Activated CD4-positive, alpha-beta memory T cell treated with anti-CD3 and anti-CD28 coated beads, Interleukin-2, amount 10 ng/mL, durations not matched to agents 7 days and 5 days (primary cell): Measurements from ENCODE around the gene AMBP. TPM values are rescaled to one million over a fixed set of nuclear protein-coding genes. Genes with fewer than 3 reads are reported as not detected.
A peak's percentile ranks its signal among the peaks of the same experiment; 100 is the strongest.
"Not testable (repeated sequence)": the region's sequence is repeated elsewhere in the genome, so short reads cannot be mapped to it uniquely, and the experiment has no call there.

Experiments
- CTCF ChIA-PET: fragments of 350-600 bp; sonication (Branson Sonifier 250); formaldehyde crosslinking; loops from one replicate; lab custom pipeline; 2021; ENCODE audit warnings: antibody characterized with exemption, inconsistent platforms; lab: Charles Lee
- POLR2A ChIA-PET: fragments of 350-600 bp; sonication (Branson Sonifier 250); formaldehyde crosslinking; loops from one replicate; lab custom pipeline; 2021; ENCODE audit warnings: antibody characterized with exemption; lab: Charles Lee
- DNase-seq: peaks from one replicate; pipeline ENCODE4 v3.0.0-alpha.2; 2020
- H3K27ac Mint-ChIP-seq: one replicate; pipeline ENCODE4 v1.8.0; 2021; ENCODE audit warnings: mild to moderate bottlenecking, mixed read lengths
- H3K27me3 Mint-ChIP-seq: one replicate; pipeline ENCODE4 v1.8.0; 2021; ENCODE audit warnings: mixed read lengths
- H3K36me3 Mint-ChIP-seq: one replicate; pipeline ENCODE4 v1.8.0; 2021; ENCODE audit warnings: low read depth, mixed read lengths
- H3K4me1 Mint-ChIP-seq: one replicate; pipeline ENCODE4 v1.8.0; 2021; ENCODE audit warnings: mixed read lengths
- H3K4me3 Mint-ChIP-seq: one replicate; pipeline ENCODE4 v1.8.0; 2021; ENCODE audit warnings: mild to moderate bottlenecking, mixed read lengths
- H3K9me3 Mint-ChIP-seq: one replicate; pipeline ENCODE4 v1.8.0; 2021; ENCODE audit warnings: mixed read lengths
- total RNA-seq, 2 experiments: library from RNA; stranded (reverse); gene quantifications; one replicate each; pipeline ENCODE4 v1.2.3, GENCODE V29; 2021

The AMBP gene
- total RNA-seq, 2 experiments from 2014 or later = not detected

DNA sequence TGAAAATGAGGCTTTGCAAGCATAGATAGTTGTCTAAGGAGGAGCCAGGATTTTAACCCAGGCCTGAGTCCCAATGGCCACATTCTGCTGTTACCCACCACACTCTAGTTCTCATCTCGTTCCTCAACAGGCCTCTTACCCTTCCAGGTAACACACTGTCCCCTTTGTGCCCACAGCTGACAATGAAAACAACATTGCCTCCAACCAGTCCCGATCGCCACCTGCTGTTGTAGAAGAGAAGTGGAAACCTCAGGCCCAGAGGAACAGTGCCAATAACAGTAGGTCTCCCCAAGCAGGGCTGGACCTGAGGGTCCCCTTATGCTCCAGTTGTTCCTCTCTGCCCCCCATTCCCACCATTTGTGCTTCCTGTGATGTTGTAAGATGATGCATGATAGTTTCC is 30.4 kb downstream of the AMBP start:
- ChIA-PET POLR2A (no interaction called here), CTCF (no interaction called here)
- Mint-ChIP-seq H3K9me3 (no peaks in the 10 kb centered on the region), H3K4me1 (no peaks in the 10 kb centered on the region), H3K27me3 (peaks cover 7% of the 10 kb centered on the region), H3K27ac (no peak overlapping the region), H3K36me3 (no peaks in the 10 kb centered on the region), H3K4me3 (no peak overlapping the region)
- DNase-seq = no peak

DNA sequence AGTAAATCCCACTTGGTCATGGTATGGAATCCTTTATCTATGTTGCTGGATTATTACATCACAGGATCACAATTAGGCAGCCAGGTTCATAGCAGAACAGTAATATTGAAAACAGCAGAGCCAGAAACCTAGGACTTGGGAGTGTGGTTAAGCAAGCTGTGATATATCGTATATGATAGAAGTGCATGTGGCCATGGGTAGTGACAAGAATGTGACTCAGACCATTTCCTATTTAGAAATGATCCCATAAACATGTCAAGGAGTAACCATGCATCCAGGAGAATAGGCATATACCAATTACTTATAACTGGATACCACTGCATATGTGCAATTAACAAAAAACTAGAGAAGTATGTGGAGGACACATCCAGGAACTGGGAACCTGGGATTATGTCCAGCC is 31.2 kb downstream of the AMBP start:
- H3K27me3 Mint-ChIP-seq = peaks cover 9% of the 10 kb centered on the region
- ChIA-PET CTCF (no interaction called here), POLR2A (no interaction called here)
- DNase-seq = no peak
- no peak overlapping the region for H3K27ac Mint-ChIP-seq
- H3K4me3 Mint-ChIP-seq = no peak overlapping the region
- no peaks in the 10 kb centered on the region for H3K9me3 Mint-ChIP-seq
- no peaks in the 10 kb centered on the region for H3K4me1 Mint-ChIP-seq
- no peaks in the 10 kb centered on the region for H3K36me3 Mint-ChIP-seq

DNA sequence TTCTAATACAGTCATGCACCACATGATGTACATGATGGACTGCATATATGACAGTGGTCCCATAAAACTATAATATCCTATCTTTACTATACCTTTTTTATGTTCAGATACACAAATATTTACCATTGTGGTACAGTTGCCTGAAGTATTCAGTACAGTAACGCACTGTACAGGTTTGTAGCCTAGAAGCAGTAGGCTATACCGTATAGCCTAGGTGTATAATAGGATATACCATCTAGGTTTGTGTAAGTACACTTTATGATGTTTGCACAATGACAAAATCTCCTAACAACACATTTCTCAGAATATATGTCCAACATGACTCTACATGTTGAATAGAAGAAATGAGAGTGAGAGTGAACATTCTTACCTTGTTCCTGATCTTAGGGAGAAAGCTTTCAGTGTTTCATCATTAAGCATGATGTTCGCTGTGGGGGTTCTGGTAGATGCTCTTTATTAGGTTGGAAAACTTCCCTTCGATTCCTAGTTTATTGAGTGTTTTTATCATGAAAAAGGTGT is 31.8 kb downstream of the AMBP start:
- Mint-ChIP-seq H3K27me3 (peaks cover 9% of the 10 kb centered on the region), H3K36me3 (no peaks in the 10 kb centered on the region), H3K4me1 (no peaks in the 10 kb centered on the region), H3K9me3 (no peaks in the 10 kb centered on the region), H3K4me3 (no peak overlapping the region), H3K27ac (no peak overlapping the region)
- ChIA-PET CTCF (interaction anchor here (0.5 kb wide), 1 partner anchor 560 kb away, joined by 4 read pairs; no protein-coding TSS in a partner anchor), POLR2A (no interaction called here)
- no peak for DNase-seq

DNA sequence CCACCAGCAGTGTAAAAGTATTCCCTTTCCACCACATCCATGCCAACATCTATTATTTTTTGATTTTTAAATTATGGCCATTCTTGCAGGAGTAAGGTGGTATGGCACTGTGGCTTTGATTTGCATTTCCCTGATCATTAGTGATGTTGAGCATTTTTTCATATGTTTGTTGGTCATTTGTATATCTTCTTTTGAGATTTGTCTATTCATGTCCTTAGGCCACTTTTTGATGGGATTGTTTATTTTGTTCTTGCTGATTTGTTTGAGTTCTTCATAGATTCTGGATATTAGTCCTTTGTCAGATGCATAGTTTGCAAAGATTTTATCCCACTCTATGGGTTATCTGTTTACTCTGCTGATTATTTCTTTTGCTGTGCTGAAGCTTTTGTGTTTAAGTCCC is 34.4 kb downstream of the AMBP start:
- H3K4me3 Mint-ChIP-seq, H3K27me3 Mint-ChIP-seq, H3K9me3 Mint-ChIP-seq, POLR2A ChIA-PET, CTCF ChIA-PET, H3K36me3 Mint-ChIP-seq, H3K4me1 Mint-ChIP-seq, DNase-seq, H3K27ac Mint-ChIP-seq: not testable (repeated sequence)

DNA sequence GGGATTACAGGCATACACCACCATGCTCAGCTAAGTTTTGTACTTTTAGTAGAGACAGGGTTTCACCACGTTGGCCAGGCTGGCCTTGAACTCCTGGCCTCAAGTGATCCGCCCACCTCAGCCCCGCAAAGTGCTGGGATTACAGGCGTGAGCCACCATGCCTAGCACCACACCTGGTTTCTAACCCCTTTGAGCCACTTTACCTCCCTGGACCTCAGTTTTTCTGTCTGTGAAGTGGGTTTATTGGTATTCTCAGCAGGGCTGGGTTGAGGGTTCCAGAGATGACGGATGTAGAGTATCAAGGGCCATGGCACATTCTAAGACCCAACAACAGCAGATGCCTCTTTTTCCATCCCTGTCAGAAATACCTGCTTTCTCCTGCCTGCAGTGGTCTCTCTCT is 38.6 kb downstream of the AMBP start:
- H3K9me3 Mint-ChIP-seq = no peaks in the 10 kb centered on the region
- no peak overlapping the region for H3K4me3 Mint-ChIP-seq
- DNase-seq = no peak
- no peaks in the 10 kb centered on the region for H3K36me3 Mint-ChIP-seq
- H3K27ac Mint-ChIP-seq = no peak overlapping the region
- H3K4me1 Mint-ChIP-seq = no peaks in the 10 kb centered on the region
- H3K27me3 Mint-ChIP-seq = peaks cover 1% of the 10 kb centered on the region
- POLR2A ChIA-PET = no interaction called here
- CTCF ChIA-PET = no interaction called here

DNA sequence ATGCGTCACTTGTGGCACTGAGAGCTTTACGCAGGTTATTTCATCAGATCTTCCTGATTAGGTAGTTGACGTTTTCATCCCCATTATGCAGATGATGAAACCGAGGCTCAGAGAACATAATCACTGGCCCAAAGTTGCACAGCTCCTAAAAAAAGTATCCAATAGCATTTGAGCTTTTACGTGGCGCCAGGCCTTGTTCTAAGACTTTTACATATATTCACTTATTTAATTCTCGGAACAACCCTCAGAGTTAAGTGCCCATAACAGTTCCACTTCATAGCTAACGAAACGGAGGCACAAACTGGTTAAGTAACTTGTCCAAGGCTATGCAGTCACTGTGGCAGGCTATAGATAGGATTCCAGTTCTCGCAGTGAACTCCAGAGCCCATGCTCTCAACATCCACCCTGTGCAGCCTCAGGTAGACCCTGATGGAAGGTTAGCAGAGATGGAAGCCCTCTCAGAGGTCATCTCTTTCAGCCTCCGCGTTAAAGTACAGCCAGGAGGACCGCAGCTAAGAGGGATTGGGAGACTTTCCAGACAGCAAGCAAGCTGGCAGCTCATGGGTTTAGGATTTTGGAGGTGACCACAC is 39.3 kb downstream of the AMBP start:
- DNase-seq = peak; percentile 3
- H3K27me3 Mint-ChIP-seq = peaks cover 1% of the 10 kb centered on the region
- ChIA-PET CTCF (no interaction called here), POLR2A (no interaction called here)
- no peak overlapping the region for H3K27ac Mint-ChIP-seq
- H3K4me3 Mint-ChIP-seq = no peak overlapping the region
- no peaks in the 10 kb centered on the region for H3K4me1 Mint-ChIP-seq
- no peaks in the 10 kb centered on the region for H3K36me3 Mint-ChIP-seq
- H3K9me3 Mint-ChIP-seq = no peaks in the 10 kb centered on the region

DNA sequence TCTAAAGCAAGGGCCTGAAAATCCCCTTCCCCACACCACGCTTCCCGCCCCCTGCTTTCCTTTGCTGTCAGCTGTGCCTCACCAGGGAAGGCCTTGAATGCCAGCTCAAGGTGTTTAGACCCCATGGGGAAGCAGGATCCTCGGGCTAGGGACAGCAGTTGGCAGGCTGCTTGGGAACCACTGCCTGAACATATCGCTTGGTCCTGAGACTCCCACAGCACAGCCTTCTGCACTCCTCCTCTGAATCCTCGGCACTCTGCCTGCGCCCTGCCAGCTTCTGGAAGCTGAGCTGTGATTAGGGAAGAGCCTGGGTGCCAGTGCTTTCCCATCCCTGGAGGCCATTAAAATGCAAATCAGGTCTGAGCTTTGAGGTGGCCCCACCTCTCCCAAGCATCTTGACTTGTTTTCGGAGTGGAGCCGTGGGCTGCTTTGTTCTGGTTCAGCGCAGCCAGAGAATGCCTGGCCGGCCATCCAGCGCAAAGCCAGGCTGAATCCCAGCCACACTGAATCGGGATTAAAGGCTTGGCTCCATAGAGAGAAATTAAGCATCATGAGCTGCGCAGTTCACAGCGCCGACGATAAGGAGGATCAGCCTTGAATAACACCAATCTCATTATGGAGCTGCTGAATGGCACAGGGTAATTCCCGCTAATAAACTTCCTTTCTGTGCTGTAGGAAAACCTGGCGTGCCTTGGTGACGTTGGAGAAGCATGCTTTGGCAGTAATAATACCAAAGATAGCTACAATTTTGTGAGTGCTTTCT is 40.0 kb downstream of the AMBP start:
- DNase-seq = peak; percentile 12
- H3K27me3 Mint-ChIP-seq = peaks cover 1% of the 10 kb centered on the region
- no peaks in the 10 kb centered on the region for H3K36me3 Mint-ChIP-seq
- POLR2A ChIA-PET = no interaction called here
- CTCF ChIA-PET = no interaction called here
- H3K9me3 Mint-ChIP-seq = no peaks in the 10 kb centered on the region
- H3K4me3 Mint-ChIP-seq = no peak overlapping the region
- H3K27ac Mint-ChIP-seq = no peak overlapping the region
- H3K4me1 Mint-ChIP-seq = no peaks in the 10 kb centered on the region

DNA sequence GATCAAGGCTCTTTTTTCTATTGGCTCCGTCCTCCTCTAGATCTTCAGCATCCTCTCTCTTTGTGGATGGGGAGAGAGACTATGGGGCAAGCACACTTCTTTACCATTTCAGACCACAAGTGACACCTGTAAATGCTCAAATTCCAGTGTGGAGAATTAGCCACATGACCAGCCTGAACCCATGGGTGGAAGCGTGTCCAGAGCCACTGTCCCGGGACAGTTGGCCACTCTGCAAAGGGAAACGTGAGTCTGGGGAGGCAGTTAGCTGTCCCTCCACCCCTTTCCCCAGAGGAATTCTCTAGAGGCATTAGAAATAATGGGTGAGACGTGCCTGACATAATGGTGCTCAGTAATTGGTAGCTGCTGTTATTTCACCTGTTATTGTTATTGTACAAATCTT is 40.9 kb downstream of the AMBP start:
- Mint-ChIP-seq H3K4me1 (no peaks in the 10 kb centered on the region), H3K27me3 (peaks cover 1% of the 10 kb centered on the region), H3K4me3 (no peak overlapping the region), H3K27ac (no peak overlapping the region), H3K36me3 (no peaks in the 10 kb centered on the region), H3K9me3 (no peaks in the 10 kb centered on the region)
- no peak for DNase-seq
- ChIA-PET CTCF (no interaction called here), POLR2A (no interaction called here)

DNA sequence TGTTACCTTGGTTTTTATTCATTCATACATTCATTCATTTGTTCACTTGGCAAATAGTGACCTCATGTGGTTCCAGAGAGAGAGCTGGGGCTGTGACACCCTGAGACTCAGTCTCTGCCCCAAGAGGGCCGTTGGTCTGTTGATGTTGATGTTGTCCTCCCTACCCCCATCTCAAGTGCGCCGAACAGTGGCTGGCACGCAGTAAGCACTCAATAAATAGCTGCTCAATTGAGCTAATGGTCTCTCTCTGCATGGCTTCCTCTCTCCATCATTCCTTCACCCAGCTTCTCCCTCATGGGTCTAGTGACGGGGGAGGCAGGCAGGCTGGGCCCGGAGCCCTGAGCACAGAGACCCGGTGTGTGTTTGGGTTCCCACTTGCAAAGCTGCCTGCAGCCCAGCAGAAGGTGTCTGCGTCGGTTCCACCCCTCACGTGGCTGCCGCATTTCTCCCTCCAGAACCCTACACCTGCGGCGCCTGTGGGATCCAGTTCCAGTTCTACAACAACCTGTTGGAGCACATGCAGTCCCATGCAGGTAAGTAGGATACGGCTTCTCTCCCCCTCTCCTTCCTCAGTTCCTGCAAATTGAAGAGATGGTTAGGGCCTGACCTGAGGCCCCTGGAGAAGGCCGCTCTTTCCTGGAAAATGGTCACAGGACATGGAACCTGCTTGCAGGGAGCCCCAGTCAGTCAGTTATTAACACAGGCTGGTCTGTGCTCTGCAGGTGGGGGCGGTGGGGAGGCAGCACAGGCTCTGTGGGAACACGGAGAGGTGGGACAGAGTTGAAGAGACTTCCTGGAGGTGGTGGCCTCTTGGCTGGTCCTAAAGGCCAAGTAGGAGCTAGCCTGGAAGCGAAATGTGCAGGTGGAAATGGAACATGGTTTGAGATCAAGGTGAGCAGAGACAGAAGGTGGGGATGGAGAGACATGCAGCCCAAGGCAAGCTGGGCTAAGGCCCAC is 42.0 kb downstream of the AMBP start:
- Mint-ChIP-seq H3K4me1 (no peaks in the 10 kb centered on the region), H3K4me3 (no peak overlapping the region), H3K36me3 (no peaks in the 10 kb centered on the region), H3K27ac (no peak overlapping the region), H3K27me3 (no peaks in the 10 kb centered on the region), H3K9me3 (no peaks in the 10 kb centered on the region)
- ChIA-PET POLR2A (no interaction called here), CTCF (no interaction called here)
- peak; percentile 9 for DNase-seq

DNA sequence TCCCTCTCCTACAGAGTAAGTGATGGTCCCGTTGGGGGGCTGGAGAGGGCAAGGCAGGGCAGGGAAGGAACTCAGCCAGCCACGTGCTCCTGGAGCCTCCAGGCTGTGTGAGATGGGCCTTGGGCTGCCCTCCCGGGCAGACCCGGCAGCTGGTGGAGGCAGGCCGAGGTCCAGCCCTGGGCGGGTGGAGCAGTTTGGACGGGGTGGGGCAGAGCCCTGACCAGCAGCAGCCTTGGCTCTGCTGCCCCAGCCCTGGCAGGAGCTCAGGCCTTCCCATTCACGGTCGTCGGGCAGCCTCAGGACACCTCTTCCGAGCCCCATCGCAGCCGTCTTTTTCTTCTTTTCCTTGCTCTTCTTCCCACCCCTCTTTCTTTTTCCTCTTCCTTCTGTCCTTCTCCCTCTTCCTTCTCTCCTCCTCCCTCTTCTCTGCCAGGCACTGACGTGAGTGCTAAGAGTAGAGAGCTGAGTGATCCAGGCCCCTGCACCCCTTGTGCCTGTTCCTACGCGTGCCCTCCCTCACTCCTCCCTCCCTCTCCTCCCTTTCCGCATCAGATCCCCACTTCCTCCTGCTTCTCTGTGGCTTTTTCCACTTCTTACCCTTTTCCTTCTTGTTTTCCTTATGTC is 42.8 kb downstream of the AMBP start:
- Mint-ChIP-seq H3K4me1 (no peaks in the 10 kb centered on the region), H3K4me3 (no peak overlapping the region), H3K27me3 (no peaks in the 10 kb centered on the region), H3K9me3 (no peaks in the 10 kb centered on the region), H3K27ac (no peak overlapping the region), H3K36me3 (no peaks in the 10 kb centered on the region)
- POLR2A ChIA-PET = no interaction called here
- CTCF ChIA-PET = no interaction called here
- DNase-seq = no peak

DNA sequence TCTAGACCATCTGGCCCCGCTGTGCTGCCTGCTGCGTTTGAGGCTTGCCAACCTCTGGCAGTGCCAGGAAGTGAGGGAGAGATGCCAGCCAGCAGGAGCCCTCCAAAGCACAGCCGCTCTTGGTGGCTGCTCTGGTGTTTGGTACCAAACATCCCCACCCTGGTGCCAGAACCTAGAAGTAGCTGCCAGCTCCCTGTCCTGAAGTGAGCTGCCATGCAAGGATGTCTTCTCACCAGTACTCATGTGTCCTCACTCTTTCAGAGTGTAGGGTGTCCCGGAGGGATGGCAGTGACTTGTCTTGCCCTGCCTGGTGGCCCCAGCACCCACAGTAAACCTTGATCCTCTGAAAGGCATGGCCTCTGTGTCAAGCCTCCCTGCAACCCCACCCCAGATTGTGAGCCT is 43.4 kb downstream of the AMBP start:
- Mint-ChIP-seq H3K9me3 (no peaks in the 10 kb centered on the region), H3K27me3 (no peaks in the 10 kb centered on the region), H3K4me1 (no peaks in the 10 kb centered on the region), H3K4me3 (no peak overlapping the region), H3K36me3 (no peaks in the 10 kb centered on the region), H3K27ac (no peak overlapping the region)
- peak; percentile 12 for DNase-seq
- POLR2A ChIA-PET = no interaction called here
- CTCF ChIA-PET = no interaction called here

DNA sequence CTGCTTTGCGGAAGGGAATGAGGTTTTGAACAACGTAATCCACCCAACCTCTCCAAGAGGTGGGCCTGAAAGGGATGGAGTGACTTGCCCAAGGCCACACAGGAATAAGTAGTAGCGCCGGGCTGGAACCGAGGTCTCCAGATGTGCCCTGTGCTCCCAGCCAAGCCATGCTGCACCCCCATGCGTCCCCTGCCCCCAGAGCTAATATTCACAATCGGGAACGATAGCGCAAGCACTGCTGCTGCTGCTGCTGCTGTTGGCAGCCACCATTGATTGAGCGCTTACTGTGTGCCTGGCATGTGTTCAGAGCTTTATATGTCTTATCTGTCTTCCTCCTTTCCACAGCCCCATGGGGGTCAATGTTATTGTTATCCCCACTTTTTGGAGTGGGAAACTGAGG is 43.9 kb downstream of the AMBP start:
- CTCF ChIA-PET = no interaction called here
- Mint-ChIP-seq H3K36me3 (no peaks in the 10 kb centered on the region), H3K4me3 (no peak overlapping the region)

More for the DNA sequence above, 43.9 kb downstream of the AMBP start:
- POLR2A ChIA-PET = no interaction called here
- H3K4me1 Mint-ChIP-seq = no peaks in the 10 kb centered on the region
- H3K27ac Mint-ChIP-seq = no peak overlapping the region
- no peaks in the 10 kb centered on the region for H3K27me3 Mint-ChIP-seq
- H3K9me3 Mint-ChIP-seq = no peaks in the 10 kb centered on the region
- peak; percentile 12 for DNase-seq
